H1 (cell line): ENCODE results near the gene ZNF677. TPM values are rescaled to one million over a fixed set of nuclear protein-coding genes. Genes with fewer than 3 reads are reported as not detected.

Experiments used
- CTCF ChIA-PET: fragments of 300-600 bp; sonication (Branson Sonifier 250); formaldehyde crosslinking; loops from one replicate; lab custom pipeline; 2021; ENCODE audit not compliant: partially characterized antibody; lab: Charles Lee
- POLR2A ChIA-PET: fragments of 300-600 bp; sonication (Branson Sonifier 250); formaldehyde crosslinking; loops from one replicate; lab custom pipeline; 2021; ENCODE audit warnings: inconsistent platforms; ENCODE audit not compliant: partially characterized antibody; lab: Charles Lee
- DNase-seq, 2 experiments: peaks; one replicate each; pipeline versions ENCODE4 v3.0.0 to v3.0.0-alpha.2; 2010 to 2022; ENCODE audit warnings: low spot score in 2 of 2, low read depth in 1 of 2, mixed read lengths in 1 of 2
- FAIRE-seq: peaks from 2 replicates; lab custom pipeline; 2011; peaks lifted over from hg19 to GRCh38; lab: Jason Lieb, UNC
- H2AFZ ChIP-seq: 2 replicates; pipeline ENCODE4 v1.8.1; 2012; ENCODE audit warnings: low read length, inconsistent platforms
- H2AK5ac ChIP-seq: 2 replicates; pipeline ENCODE4 v1.6.1; 2013; ENCODE audit warnings: low read depth, low read length
- H2BK120ac ChIP-seq: replicated peaks from 2 replicates; pipeline ENCODE3; 2013; ENCODE audit warnings: low read depth, low read length, inconsistent platforms
- H2BK12ac ChIP-seq: 2 replicates; pipeline ENCODE4 v1.6.1; 2013; ENCODE audit warnings: low read depth, low read length
- H2BK15ac ChIP-seq: 2 replicates; pipeline ENCODE4 v1.6.1; 2013; ENCODE audit warnings: low read length
- H2BK20ac ChIP-seq: 2 replicates; pipeline ENCODE4 v1.6.1; 2013; ENCODE audit warnings: low read length
- H2BK5ac ChIP-seq: 2 replicates; pipeline ENCODE4 v1.6.1; 2013; ENCODE audit warnings: low read depth, low read length
- H3K14ac ChIP-seq: 2 replicates; pipeline ENCODE4 v1.6.1; 2013; ENCODE audit warnings: inconsistent platforms; ENCODE audit not compliant: insufficient read length
- H3K18ac ChIP-seq: 2 replicates; pipeline ENCODE4 v1.6.1; 2013; ENCODE audit warnings: low read length; ENCODE audit errors: extremely low read depth
- H3K23ac ChIP-seq: 2 replicates; pipeline ENCODE4 v1.6.1; 2013; ENCODE audit warnings: inconsistent platforms; ENCODE audit not compliant: insufficient read length
- H3K23me2 ChIP-seq: 2 replicates; pipeline ENCODE4 v1.6.1; 2013; ENCODE audit warnings: low read depth, low read length
- H3K27ac ChIP-seq: 2 replicates; pipeline ENCODE4 v1.6.1; 2011; ENCODE audit warnings: low read depth, low read length, inconsistent platforms
- H3K27me3 ChIP-seq, 4 experiments: replicated peaks in 1 of 4; 1 replicate in 1 of 4; 2 replicates in 3 of 4; pipeline versions ENCODE4 v1.6.1 to v1.8.1; 2011 to 2013; ENCODE audit warnings: low read length in 3 of 4, mild to moderate bottlenecking in 3 of 4, inconsistent platforms in 2 of 4, mixed read lengths in 2 of 4, moderate library complexity in 1 of 4; ENCODE audit not compliant: control insufficient read depth in 3 of 4, insufficient read depth in 3 of 4; ENCODE audit errors: extremely low read depth in 1 of 4
- H3K36me3 ChIP-seq, 4 experiments: 2 replicates each; pipeline versions ENCODE4 v1.6.1 to v1.8.1; 2011 to 2013; ENCODE audit warnings: mild to moderate bottlenecking in 4 of 4, low read length in 3 of 4, moderate library complexity in 2 of 4, control low read depth in 1 of 4, inconsistent platforms in 1 of 4; ENCODE audit not compliant: insufficient read depth in 4 of 4, control insufficient read depth in 2 of 4
- H3K4ac ChIP-seq: replicated peaks from 2 replicates; pipeline ENCODE3; 2013; ENCODE audit warnings: low read length, low read depth, mixed read lengths, inconsistent platforms; ENCODE audit not compliant: insufficient read length
- H3K4me1 ChIP-seq, 4 experiments: replicated peaks in 1 of 4; 1 replicate in 1 of 4; 2 replicates in 3 of 4; pipeline versions ENCODE4 v1.6.1 to v1.8.1; 2011 to 2013; ENCODE audit warnings: low read length in 3 of 4, inconsistent platforms in 2 of 4, mixed read lengths in 1 of 4; ENCODE audit not compliant: insufficient read depth in 4 of 4, control insufficient read depth in 3 of 4
- H3K4me2 ChIP-seq, 2 experiments: 2 replicates each; pipeline versions ENCODE4 v1.6.1 to v1.8.1; 2011 to 2013; ENCODE audit warnings: low read depth in 2 of 2, low read length in 2 of 2, control low read depth in 1 of 2, inconsistent platforms in 1 of 2, mild to moderate bottlenecking in 1 of 2; ENCODE audit not compliant: insufficient read depth in 1 of 2
- H3K4me3 ChIP-seq, 4 experiments: fragments of 200-600, 300-600 bp in 1 of 4; sonication (generic), shearing (Covaris generic), sonication (Bioruptor Twin) in 1 of 4; 2 replicates each; pipeline versions ENCODE4 v1.5.1 to v1.8.1; 2011 to 2016; ENCODE audit warnings: low read length in 4 of 4, low read depth in 3 of 4, control low read depth in 2 of 4, inconsistent platforms in 2 of 4, mild to moderate bottlenecking in 2 of 4, mixed read lengths in 1 of 4, moderate library complexity in 1 of 4; ENCODE audit not compliant: insufficient read depth in 2 of 4; ENCODE audit errors: extremely low read depth in 1 of 4
- H3K56ac ChIP-seq: replicated peaks from 2 replicates; pipeline ENCODE3; 2013; ENCODE audit warnings: low read depth, mild to moderate bottlenecking, mixed read lengths, low read length, inconsistent platforms; ENCODE audit not compliant: insufficient read length
- H3K79me1 ChIP-seq: 2 replicates; pipeline ENCODE4 v1.6.1; 2013; ENCODE audit warnings: low read depth, low read length, control low read depth
- H3K79me2 ChIP-seq, 2 experiments: 2 replicates each; pipeline versions ENCODE4 v1.6.1 to v1.8.1; 2012 to 2013; ENCODE audit warnings: low read length in 2 of 2, mild to moderate bottlenecking in 2 of 2, inconsistent platforms in 1 of 2; ENCODE audit not compliant: insufficient read depth in 2 of 2, control insufficient read depth in 1 of 2
- H3K9ac ChIP-seq, 4 experiments: replicated peaks in 1 of 4; 1 replicate in 1 of 4; 2 replicates in 3 of 4; pipeline versions ENCODE4 v1.6.1 to v1.8.1; 2011 to 2013; ENCODE audit warnings: low read depth in 3 of 4, low read length in 3 of 4, control low read depth in 2 of 4, mild to moderate bottlenecking in 2 of 4, moderate library complexity in 2 of 4, inconsistent platforms in 1 of 4; ENCODE audit errors: extremely low read depth in 1 of 4
- H3K9me3 ChIP-seq, 2 experiments: 2 replicates each; pipeline versions ENCODE4 v1.6.1 to v1.8.1; 2012 to 2013; ENCODE audit warnings: mild to moderate bottlenecking in 2 of 2, moderate library complexity in 2 of 2, control low read depth in 1 of 2, inconsistent platforms in 1 of 2, low read depth in 1 of 2, low read length in 1 of 2, mixed read lengths in 1 of 2; ENCODE audit not compliant: insufficient read depth in 2 of 2
- H4K20me1 ChIP-seq, 2 experiments: replicated peaks in 1 of 2; 2 replicates each; pipeline versions ENCODE3 to v1.8.1; 2011 to 2013; ENCODE audit warnings: inconsistent platforms in 2 of 2, low read length in 2 of 2, mild to moderate bottlenecking in 1 of 2; ENCODE audit not compliant: insufficient read depth in 2 of 2, control insufficient read depth in 1 of 2
- H4K5ac ChIP-seq: 2 replicates; pipeline ENCODE4 v1.6.1; 2013; ENCODE audit warnings: low read length, low read depth, mixed read lengths, inconsistent platforms; ENCODE audit not compliant: insufficient read length
- H4K8ac ChIP-seq: 2 replicates; pipeline ENCODE4 v1.8.0; 2013; ENCODE audit warnings: mild to moderate bottlenecking, moderate library complexity, low read length, inconsistent platforms; ENCODE audit not compliant: insufficient read depth; ENCODE audit errors: extremely low read depth
- H4K91ac ChIP-seq: replicated peaks from 2 replicates; pipeline ENCODE3; 2013; ENCODE audit warnings: low read length, mixed read lengths, inconsistent platforms; ENCODE audit not compliant: insufficient read length
- ASH2L ChIP-seq: fragments of 200-600, 300-600 bp; sonication (generic); IDR thresholded peaks from one replicate; pipeline ENCODE4 v1.7.1; 2017; ENCODE audit warnings: low read length
- EP300 ChIP-seq, 2 experiments: IDR thresholded peaks; 1 replicate in 1 of 2; 2 replicates in 1 of 2; pipeline ENCODE4 v1.6.1; 2011 to 2012; ENCODE audit warnings: low read depth in 2 of 2, low read length in 2 of 2, mild to moderate bottlenecking in 2 of 2, borderline replicate concordance in 1 of 2, inconsistent platforms in 1 of 2, moderate library complexity in 1 of 2
- EZH2 ChIP-seq: fragments of 200-600 bp; sonication (generic); IDR thresholded peaks from 2 replicates; pipeline ENCODE4 v1.7.1; 2012; ENCODE audit warnings: low read depth, mild to moderate bottlenecking, moderate library complexity, low read length, inconsistent platforms; ENCODE audit not compliant: severe bottlenecking
- PHF8 ChIP-seq: fragments of 200-600 bp; sonication (generic); conservative IDR thresholded peaks from 2 replicates; pipeline ENCODE4 v1.7.1; 2012; ENCODE audit warnings: low read depth, mild to moderate bottlenecking, inconsistent platforms, low read length, moderate library complexity
- POLR2A ChIP-seq, 2 experiments: IDR thresholded peaks; 1 replicate in 1 of 2; 2 replicates in 1 of 2; pipeline ENCODE4 v1.6.1; 2011; ENCODE audit warnings: low read depth in 2 of 2, low read length in 2 of 2, mild to moderate bottlenecking in 2 of 2; ENCODE audit errors: control extremely low read depth in 1 of 2
- POLR2AphosphoS5 ChIP-seq: IDR thresholded peaks from 2 replicates; pipeline ENCODE4 v1.6.1; 2011; ENCODE audit warnings: low read depth, low read length
- RAD21 ChIP-seq, 2 experiments: IDR thresholded peaks in 1 of 2; conservative IDR thresholded peaks in 1 of 2; 2 replicates each; pipeline ENCODE4 v1.6.1; 2011; ENCODE audit warnings: low read depth in 2 of 2, low read length in 2 of 2, improper control_type of control experiment in 1 of 2, inconsistent platforms in 1 of 2, mild to moderate bottlenecking in 1 of 2, moderate library complexity in 1 of 2
- RXRA ChIP-seq: IDR thresholded peaks from 2 replicates; pipeline ENCODE4 v1.6.1; 2011; ENCODE audit warnings: low read depth, mild to moderate bottlenecking, low read length, moderate library complexity; ENCODE audit not compliant: insufficient read depth
- SP1 ChIP-seq: IDR thresholded peaks from 2 replicates; pipeline ENCODE4 v1.6.1; 2011; ENCODE audit warnings: low read depth, low read length
- TAF1 ChIP-seq: IDR thresholded peaks from 2 replicates; pipeline ENCODE4 v1.6.1; 2011; ENCODE audit warnings: mild to moderate bottlenecking, low read depth, low read length
- TBP ChIP-seq: IDR thresholded peaks from 2 replicates; pipeline ENCODE4 v1.6.1; 2011; ENCODE audit warnings: low read depth, low read length, improper control_type of control experiment
- TCF12 ChIP-seq: IDR thresholded peaks from 2 replicates; pipeline ENCODE4 v1.6.1; 2011; ENCODE audit warnings: low read depth, mild to moderate bottlenecking, low read length
- WGBS, 2 experiments: shearing (Covaris generic) in 1 of 2; methylation state at CpG; one replicate each; pipeline versions ENCODE4 v1.1.6 to v1.1.7; 2013 to 2015; ENCODE audit warnings: low lambda C conversion rate in 2 of 2, mixed read lengths in 2 of 2, inconsistent platforms in 1 of 2, low coverage in 1 of 2, missing lambda C conversion rate in 1 of 2; ENCODE audit not compliant: insufficient replicate concordance in 2 of 2, insufficient coverage in 1 of 2, insufficient read length in 1 of 2; ENCODE audit errors: extremely low coverage in 1 of 2, missing lambda C conversion rate in 1 of 2; 5-methylcytosine and 5-hydroxymethylcytosine counted together
- polyA plus RNA-seq, 7 experiments: library from polyadenylated mRNA; depleted of rRNA in 3 of 7; stranded (reverse) in 5 of 7; unstranded in 2 of 7; fragments of >200 nt in 5 of 7; fragments of 200-250 nt in 2 of 7; gene quantifications; 1 replicate in 5 of 7; 2 replicates in 1 of 7; 4 replicates in 1 of 7; pipeline versions ENCODE4 v1.2.1 to v1.2.3, GENCODE V29; 2011 to 2013; ENCODE audit warnings: missing spikeins in 2 of 7, mixed read lengths in 2 of 7
- total RNA-seq: library from RNA; stranded (reverse); fragmentation: NEBNext Ultra II Directional; extraction: Animal tissue kit (Norgen Biotek cat#: 25700); gene quantifications from 2 replicates; pipeline ENCODE4 v1.2.1, GENCODE V29; 2021

Gene ZNF677
- total and polyA plus RNA-seq, 2 of the 8 experiments (the other 6 are each of a cell fraction or from before 2014, with no cell fraction given): 29.6 to 37.0 TPM

GRCh38 chr19:53196777-53197396 lies 57.8 kb downstream of the ZNF677 start:
- peak overlapping the region in 3 of 4 experiments; percentile 72 to 88 (median 76); a peak in 6 of 7 replicates for H3K9ac ChIP-seq
- H3K4me2 ChIP-seq: peak overlapping the region; percentile 76 to 77
- POLR2A ChIA-PET: no interaction called here
- H3K36me3 ChIP-seq: 0 out of 8 replicates have a peak, but pooled peaks cover 0 to 6% (median 0%) of the 10 kb centered on the region in 4 experiments
- no peak overlapping the region for H2AK5ac ChIP-seq
- H3K9me3 ChIP-seq: peaks cover 3 to 7% of the 10 kb centered on the region in 2 experiments; a peak in 3 of 4 replicates
- 1% methylated on average over 20 of the region's 42 CpGs; no CpG with 5 or more reads in 1 of the 2 experiments for WGBS, 2 experiments
- H3K23ac ChIP-seq: no peak overlapping the region
- peak overlapping the region; percentile 93 to 98 (median 96) for H3K4me3 ChIP-seq
- no peak overlapping the region for H3K14ac ChIP-seq
- H2BK20ac ChIP-seq: no peak overlapping the region
- no peaks in the 10 kb centered on the region for H3K79me2 ChIP-seq
- peak overlapping the region; percentile 61; the same call in 1 of the 2 replicates for H2AFZ ChIP-seq
- no peak overlapping the region for H3K4ac ChIP-seq
- DNase-seq (peak; percentile 84 to 98), FAIRE-seq (no peak)
- H3K79me1 ChIP-seq: no peaks in the 10 kb centered on the region
- H3K18ac ChIP-seq: peak overlapping the region; percentile 32; the same call in 1 of the 2 replicates
- H2BK12ac ChIP-seq: no peak overlapping the region
- H2BK5ac ChIP-seq: no peak overlapping the region
- no peak overlapping the region for H2BK120ac ChIP-seq
- H4K20me1 ChIP-seq: peaks cover 0 to 2% of the 10 kb centered on the region in 2 experiments
- peaks cover 6% of the 10 kb centered on the region; the same call in 1 of the 2 replicates for H3K23me2 ChIP-seq
- CTCF ChIA-PET: interaction anchor here (0.6 kb wide), 1 partner anchor 710 kb away, joined by 4 read pairs; no protein-coding TSS in a partner anchor
- peak overlapping the region; percentile 34 for H3K56ac ChIP-seq
- H3K27me3 ChIP-seq: peaks cover 0 to 2% (median 2%) of the 10 kb centered on the region in 4 experiments; a peak in 3 of 7 replicates
- no peak overlapping the region for H2BK15ac ChIP-seq
- H4K8ac ChIP-seq: peak overlapping the region; percentile 94; the same call in 1 of the 2 replicates
- peak overlapping the region; percentile 40 for H4K91ac ChIP-seq
- H3K27ac ChIP-seq: no peak overlapping the region
- peaks cover 0 to 4% (median 2%) of the 10 kb centered on the region in 4 experiments; a peak in 2 of 7 replicates for H3K4me1 ChIP-seq
- H4K5ac ChIP-seq: no peak overlapping the region
- TF ChIP-seq ASH2L (peak; percentile 76), TCF12 (peak; percentile 89), RAD21 (IDR thresholded peaks at IDR 0.05 in 1 of 2, conservative IDR thresholded peaks at IDR 0.05 in 1 of 2; ENCODE audit: low read depth in 2 of 2, low read length in 2 of 2) (no peak), EP300 (IDR thresholded peaks at IDR 0.05; ENCODE audit: borderline replicate concordance in 1 of 2, low read depth in 2 of 2, low read length in 2 of 2) (no peak), POLR2A (IDR thresholded peaks at IDR 0.05; ENCODE audit: control extremely low read depth in 1 of 2, low read depth in 2 of 2, low read length in 2 of 2) (peak in 1 of 2 experiments; percentile 52; a peak in 1 of 3 replicates), SP1 (peak; percentile 73; the same call in 1 of the 2 replicates), TBP (0 out of 2 replicates have a peak, but pooled peaks have one; percentile 24), TAF1 (peak; percentile 72), POLR2AphosphoS5 (peak; percentile 63; the same call in 1 of the 2 replicates), EZH2 (no peak), PHF8 (peak; percentile 60; the same call in 1 of the 2 replicates), RXRA (no peak)
